ENCODE results near the gene PGAP2. TPM values are rescaled to one million over a fixed set of nuclear protein-coding genes. Genes with fewer than 3 reads are reported as not detected.
A peak's percentile ranks its signal among the peaks of the same experiment; 100 is the strongest.
"Not testable (repeated sequence)": the region's sequence is repeated elsewhere in the genome, so short reads cannot be mapped to it uniquely, and the experiment has no call there.

PGAP2 gene
- total RNA-seq, 2 donors from 2014 or later = 37.6 to 45.9 TPM

DNA sequence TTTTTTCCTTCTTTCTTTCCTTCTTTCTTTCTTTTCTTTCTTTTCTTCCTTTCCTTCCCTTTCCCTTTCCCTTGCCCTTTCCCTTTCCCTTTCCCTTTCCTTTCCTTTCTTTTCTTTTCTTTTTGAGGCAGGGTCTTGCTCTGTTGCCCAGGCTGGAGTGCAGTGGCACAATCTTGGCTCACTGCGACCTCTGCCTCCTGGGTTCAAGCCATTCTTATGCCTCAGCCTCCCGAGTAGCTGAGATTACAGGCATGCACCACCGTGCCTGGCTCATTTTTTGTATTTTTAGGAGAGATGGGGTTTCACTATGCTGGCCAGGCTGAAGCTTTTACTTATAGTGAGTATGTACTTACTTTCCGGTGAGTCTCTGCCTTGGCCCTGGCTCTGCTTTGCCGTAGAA, 6.5 kb downstream of the PGAP2 start:
- not testable (repeated sequence) for H3K36me3 Mint-ChIP-seq (ENCODE audit: insufficient read depth in 2 of 2); ATAC-seq (replicated peaks in 1 of 2); H3K27me3 Mint-ChIP-seq (ENCODE audit: low read depth); DNase-seq; H3K9me3 Mint-ChIP-seq; H3K4me3 Mint-ChIP-seq; H3K4me1 Mint-ChIP-seq (ENCODE audit: low read depth)
- peak overlapping the region; percentile 44 for H3K27ac Mint-ChIP-seq

- Mint-ChIP-seq H3K4me1 (ENCODE audit: low read depth) (peaks cover 4% of the 10 kb centered on the region), H3K9me3 (no peaks in the 10 kb centered on the region), H3K27ac (no peak overlapping the region), H3K27me3 (ENCODE audit: low read depth) (no peaks in the 10 kb centered on the region), H3K4me3 (no peak overlapping the region), H3K36me3 (ENCODE audit: insufficient read depth in 2 of 2) (peaks cover 0 to 2% of the 10 kb centered on the region in 2 donors)
- DNase-seq = no peak
- ATAC-seq (replicated peaks in 1 of 2) = no peak
Measured at GRCh38 chr11:3815845-3816244, 7.5 kb downstream of the PGAP2 start.

- no peak for ATAC-seq (replicated peaks in 1 of 2)
- H3K4me3 Mint-ChIP-seq = no peak overlapping the region
- DNase-seq = no peak
- peaks cover 0 to 5% of the 10 kb centered on the region in 2 donors for H3K36me3 Mint-ChIP-seq (ENCODE audit: insufficient read depth in 2 of 2)
- no peaks in the 10 kb centered on the region for H3K4me1 Mint-ChIP-seq (ENCODE audit: low read depth)
- H3K9me3 Mint-ChIP-seq = no peaks in the 10 kb centered on the region
- no peak overlapping the region for H3K27ac Mint-ChIP-seq
- H3K27me3 Mint-ChIP-seq (ENCODE audit: low read depth) = no peaks in the 10 kb centered on the region
Measured at GRCh38 chr11:3816673-3817072, 8.3 kb downstream of the PGAP2 start.

GRCh38 chr11:3817181-3817800, 8.9 kb downstream of the PGAP2 start:
- H3K27me3 Mint-ChIP-seq (ENCODE audit: low read depth) = no peaks in the 10 kb centered on the region
- ATAC-seq (replicated peaks in 1 of 2) (no peak), DNase-seq (no peak)
- no peaks in the 10 kb centered on the region for H3K9me3 Mint-ChIP-seq
- H3K4me1 Mint-ChIP-seq (ENCODE audit: low read depth) = no peaks in the 10 kb centered on the region
- no peak overlapping the region for H3K4me3 Mint-ChIP-seq
- H3K27ac Mint-ChIP-seq = no peak overlapping the region
- H3K36me3 Mint-ChIP-seq (ENCODE audit: insufficient read depth in 2 of 2) = peaks cover 0 to 5% of the 10 kb centered on the region in 2 donors

DNA sequence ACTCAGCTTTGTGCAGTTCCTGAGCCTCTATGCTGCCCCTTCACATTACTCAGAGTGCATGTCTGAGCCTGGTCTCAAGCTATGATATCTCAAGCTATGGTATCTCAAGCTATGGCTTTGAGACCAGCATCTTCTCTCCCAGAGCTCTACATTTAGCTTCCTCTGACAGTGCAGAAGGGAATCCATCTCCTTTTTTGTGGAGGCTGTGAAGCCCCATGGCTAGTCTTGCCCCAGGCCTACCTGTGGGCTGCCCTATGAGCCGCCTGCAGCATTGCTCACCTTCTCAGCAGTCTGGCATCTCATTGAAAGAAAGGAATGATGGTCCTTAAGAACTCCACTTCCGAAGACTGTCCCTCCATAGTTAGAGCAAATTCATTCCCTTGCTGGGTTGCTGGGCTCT, 12.6 kb downstream of the PGAP2 start:
- Mint-ChIP-seq H3K27me3 (ENCODE audit: low read depth) (no peaks in the 10 kb centered on the region), H3K9me3 (no peaks in the 10 kb centered on the region), H3K27ac (no peak overlapping the region), H3K36me3 (ENCODE audit: insufficient read depth in 2 of 2) (peaks cover 2 to 6% of the 10 kb centered on the region in 2 donors), H3K4me3 (no peak overlapping the region), H3K4me1 (ENCODE audit: low read depth) (peaks cover 27% of the 10 kb centered on the region)
- no peak for DNase-seq
- ATAC-seq (replicated peaks in 1 of 2) = no peak

- no peak overlapping the region for H3K4me3 Mint-ChIP-seq
- no peak overlapping the region for H3K27ac Mint-ChIP-seq
- H3K4me1 Mint-ChIP-seq (ENCODE audit: low read depth) = peaks cover 30% of the 10 kb centered on the region
- DNase-seq (no peak), ATAC-seq (replicated peaks in 1 of 2) (no peak)
- H3K27me3 Mint-ChIP-seq (ENCODE audit: low read depth) = no peaks in the 10 kb centered on the region
- no peaks in the 10 kb centered on the region for H3K9me3 Mint-ChIP-seq
- H3K36me3 Mint-ChIP-seq (ENCODE audit: insufficient read depth in 2 of 2) = peaks cover 6 to 10% of the 10 kb centered on the region in 2 donors
Measured at GRCh38 chr11:3822312-3822711, 14.0 kb downstream of the PGAP2 start.

DNA sequence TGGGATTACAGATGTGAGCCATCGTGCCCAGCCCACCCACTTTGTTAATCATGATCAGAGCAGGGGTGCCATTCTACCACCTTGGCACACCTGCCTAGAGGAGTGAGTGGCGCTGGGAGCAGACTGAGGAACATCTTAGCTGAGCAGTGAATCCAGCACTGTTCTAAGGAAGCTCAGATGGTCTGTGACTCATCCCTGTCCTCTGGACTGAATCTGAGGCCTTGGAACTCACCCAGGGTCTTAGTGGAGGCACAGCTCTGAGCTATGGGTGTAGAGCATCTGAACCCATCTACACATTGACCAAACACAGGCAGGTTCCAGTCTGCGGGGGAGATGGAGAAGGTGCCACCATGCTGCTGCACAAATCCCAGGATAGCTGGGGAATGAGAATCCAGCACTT, 14.9 kb downstream of the PGAP2 start:
- H3K27me3 Mint-ChIP-seq (ENCODE audit: low read depth) = no peaks in the 10 kb centered on the region
- no peak overlapping the region for H3K4me3 Mint-ChIP-seq
- H3K9me3 Mint-ChIP-seq = no peaks in the 10 kb centered on the region
- peaks cover 9% of the 10 kb centered on the region in 2 donors for H3K36me3 Mint-ChIP-seq (ENCODE audit: insufficient read depth in 2 of 2)
- peak overlapping the region; percentile 66 for H3K27ac Mint-ChIP-seq
- no peak for DNase-seq
- peaks cover 30% of the 10 kb centered on the region for H3K4me1 Mint-ChIP-seq (ENCODE audit: low read depth)
- no peak for ATAC-seq (replicated peaks in 1 of 2)

GRCh38 chr11:3823762-3824506, 15.6 kb downstream of the PGAP2 start:
- Mint-ChIP-seq H3K4me1 (ENCODE audit: low read depth) (peaks cover 30% of the 10 kb centered on the region), H3K27me3 (ENCODE audit: low read depth) (no peaks in the 10 kb centered on the region), H3K36me3 (ENCODE audit: insufficient read depth in 2 of 2) (peaks cover 8 to 9% of the 10 kb centered on the region in 2 donors), H3K4me3 (no peak overlapping the region), H3K9me3 (no peaks in the 10 kb centered on the region), H3K27ac (peak overlapping the region; percentile 66)
- DNase-seq (no peak), ATAC-seq (replicated peaks in 1 of 2) (no peak)

DNA sequence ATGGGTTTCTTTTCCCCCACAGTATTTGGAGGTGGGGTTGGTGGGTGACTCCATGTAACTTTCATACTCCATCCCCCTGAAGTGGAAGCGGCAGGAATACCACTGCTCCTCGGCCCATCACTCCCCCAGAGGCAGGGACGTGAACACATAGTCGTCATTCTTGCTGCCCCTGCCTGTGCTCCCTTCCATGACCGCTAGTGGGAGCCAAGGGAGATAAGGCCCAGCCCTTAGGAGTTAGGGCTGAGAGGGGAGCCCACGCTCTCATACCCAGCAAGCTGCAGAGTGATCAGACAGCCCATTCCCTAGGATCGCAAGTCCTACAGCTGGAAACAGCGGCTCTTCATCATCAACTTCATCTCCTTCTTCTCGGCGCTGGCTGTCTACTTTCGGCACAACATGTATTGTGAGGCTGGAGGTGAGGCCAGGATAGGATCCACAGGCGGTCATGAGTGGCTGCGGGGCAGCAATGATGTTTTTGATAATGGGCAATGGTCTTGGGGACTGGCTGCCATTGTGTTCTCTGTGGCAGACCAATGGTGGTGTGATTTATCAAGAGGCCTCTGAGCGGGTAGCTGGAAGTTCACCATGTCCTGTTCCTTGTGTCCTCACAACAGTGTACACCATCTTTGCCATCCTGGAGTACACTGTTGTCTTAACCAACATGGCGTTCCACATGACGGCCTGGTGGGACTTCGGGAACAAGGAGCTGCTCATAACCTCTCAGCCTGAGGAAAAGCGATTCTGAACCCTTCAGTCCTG, 16.5 kb downstream of the PGAP2 start:
- Mint-ChIP-seq H3K4me1 (ENCODE audit: low read depth) (peaks cover 30% of the 10 kb centered on the region), H3K36me3 (ENCODE audit: insufficient read depth in 2 of 2) (peaks cover 9 to 11% of the 10 kb centered on the region in 2 donors), H3K27me3 (ENCODE audit: low read depth) (no peaks in the 10 kb centered on the region), H3K27ac (no peak overlapping the region), H3K4me3 (no peak overlapping the region), H3K9me3 (no peaks in the 10 kb centered on the region)
- DNase-seq (peak; percentile 84), ATAC-seq (replicated peaks in 1 of 2) (peak; percentile 80 to 88)

GRCh38 chr11:3825473-3826154, 17.3 kb downstream of the PGAP2 start:
- H3K27ac Mint-ChIP-seq = peak overlapping the region; percentile 90
- no peak overlapping the region for H3K4me3 Mint-ChIP-seq
- H3K27me3 Mint-ChIP-seq (ENCODE audit: low read depth) = no peaks in the 10 kb centered on the region
- no peak for DNase-seq
- H3K36me3 Mint-ChIP-seq (ENCODE audit: insufficient read depth in 2 of 2) = peaks cover 10 to 15% of the 10 kb centered on the region in 2 donors
- ATAC-seq (replicated peaks in 1 of 2) = no peak
- peaks cover 37% of the 10 kb centered on the region for H3K4me1 Mint-ChIP-seq (ENCODE audit: low read depth)
- no peaks in the 10 kb centered on the region for H3K9me3 Mint-ChIP-seq

- ATAC-seq (replicated peaks in 1 of 2) = no peak
- Mint-ChIP-seq H3K4me3 (no peak overlapping the region), H3K27ac (peak overlapping the region; percentile 90), H3K9me3 (no peaks in the 10 kb centered on the region), H3K27me3 (ENCODE audit: low read depth) (no peaks in the 10 kb centered on the region), H3K36me3 (ENCODE audit: insufficient read depth in 2 of 2) (peaks cover 15 to 18% of the 10 kb centered on the region in 2 donors), H3K4me1 (ENCODE audit: low read depth) (peaks cover 48% of the 10 kb centered on the region)
- DNase-seq = no peak
Measured at GRCh38 chr11:3826721-3827120, 18.4 kb downstream of the PGAP2 start.

- Mint-ChIP-seq H3K4me3 (no peak overlapping the region), H3K36me3 (ENCODE audit: insufficient read depth in 2 of 2) (peaks cover 15 to 19% of the 10 kb centered on the region in 2 donors), H3K27me3 (ENCODE audit: low read depth) (no peaks in the 10 kb centered on the region), H3K4me1 (ENCODE audit: low read depth) (peaks cover 57% of the 10 kb centered on the region), H3K9me3 (no peaks in the 10 kb centered on the region), H3K27ac (no peak overlapping the region)
- ATAC-seq (replicated peaks in 1 of 2) (no peak), DNase-seq (no peak)
Measured at GRCh38 chr11:3827434-3828186, 19.2 kb downstream of the PGAP2 start.

All from activated T-cell treated with anti-CD3 and anti-CD28 coated beads, Interleukin-2, amount 50 U/mL, for 72 hours (primary cell).